Spleen (tissue), 11 donors: Measurements from ENCODE around the gene LRCH1. TPM values are rescaled to one million over a fixed set of nuclear protein-coding genes. Genes with fewer than 3 reads are reported as not detected.

Experiments used
- DNase-seq: peaks from one replicate; pipeline ENCODE4 v3.0.0-alpha.2; 2020
- H3K27ac ChIP-seq, 8 donors: fragments of 200-600 bp; sonication (generic) in 7 of 8; 1 replicate in 4 of 8; 2 replicates in 4 of 8; pipeline versions ENCODE4 v1.5.0 to v1.8.0; 2016 to 2021; ENCODE audit warnings: inconsistent platforms in 4 of 8, mild to moderate bottlenecking in 4 of 8, moderate library complexity in 1 of 8
- H3K27me3 ChIP-seq, 7 donors: fragments of 200-600 bp; sonication (generic) in 6 of 7; replicated peaks in 1 of 7; 1 replicate in 4 of 7; 2 replicates in 3 of 7; pipeline versions ENCODE4 v1.5.0 to v1.8.0; 2016 to 2021; ENCODE audit warnings: inconsistent platforms in 3 of 7, mild to moderate bottlenecking in 1 of 7
- H3K36me3 ChIP-seq, 6 donors: fragments of 200-600 bp; sonication (generic) in 5 of 6; 1 replicate in 4 of 6; 2 replicates in 2 of 6; pipeline versions ENCODE4 v1.5.0 to v1.8.0; 2016 to 2021; ENCODE audit warnings: inconsistent platforms in 2 of 6
- H3K4me1 ChIP-seq, 6 donors: fragments of 200-600 bp; sonication (generic) in 5 of 6; 1 replicate in 3 of 6; 2 replicates in 3 of 6; pipeline versions ENCODE4 v1.5.0 to v1.8.0; 2016 to 2021; ENCODE audit warnings: inconsistent platforms in 3 of 6
- H3K4me3 ChIP-seq, 8 donors: fragments of 200-600 bp; sonication (generic) in 7 of 8; 1 replicate in 4 of 8; 2 replicates in 4 of 8; pipeline versions ENCODE4 v1.5.0 to v1.8.0; 2016 to 2021; ENCODE audit warnings: inconsistent platforms in 4 of 8, mild to moderate bottlenecking in 4 of 8, moderate library complexity in 2 of 8
- H3K9me3 ChIP-seq, 8 donors: fragments of 200-600 bp; sonication (generic) in 7 of 8; 1 replicate in 4 of 8; 2 replicates in 4 of 8; pipeline versions ENCODE4 v1.5.0 to v1.8.0; 2016 to 2021; ENCODE audit warnings: inconsistent platforms in 4 of 8
- CTCF ChIP-seq, 11 experiments: fragments of 200-600 bp in 7 of 11; fragments of 450-650 bp in 4 of 11; sonication (generic) in 4 of 11; IDR thresholded peaks in 8 of 11; conservative IDR thresholded peaks in 3 of 11; 1 replicate in 7 of 11; 2 replicates in 4 of 11; pipeline versions ENCODE4 v1.4.0 to v1.8.0; 2016 to 2021; ENCODE audit warnings: antibody characterized with exemption in 11 of 11, inconsistent platforms in 4 of 11, mild to moderate bottlenecking in 1 of 11
- POLR2A ChIP-seq, 3 donors: fragments of 450-650 bp; IDR thresholded peaks; one replicate each; pipeline ENCODE4 v1.5.1; 2017; ENCODE audit warnings: antibody characterized with exemption in 3 of 3, mild to moderate bottlenecking in 1 of 3
- POLR2AphosphoS5 ChIP-seq, 3 donors: sonication (generic); formaldehyde crosslinking; IDR thresholded peaks; one replicate each; pipeline ENCODE4 v1.5.1; 2017; ENCODE audit warnings: antibody characterized with exemption in 3 of 3
- WGBS, 5 donors: extraction: QIAGEN DNeasy Blood & Tissue Kit in 3 of 5; methylation state at CpG; one replicate each; pipeline versions ENCODE4 v1.1.5 to v1.1.7; 2013 to 2018; 5-methylcytosine and 5-hydroxymethylcytosine counted together
- intact Hi-C: fragments of 100-400 bp; cut with DNase I; formaldehyde crosslinking; loops from one replicate; pipeline ENCODE4 v1.15.0; 2023; ENCODE audit warnings: low total_unique reads
- polyA plus RNA-seq, 3 donors: library from polyadenylated mRNA; stranded (reverse); fragments of 200-250 nt; gene quantifications; one replicate each; pipeline ENCODE4 v1.2.1, GENCODE V29; 2013
- total RNA-seq, 7 donors: library from RNA; depleted of rRNA in 3 of 7; stranded (reverse); fragments of >200 nt in 3 of 7; fragmentation: NEBNext Ultra II Directional in 4 of 7; extraction: Animal tissue kit (Norgen Biotek cat#: 25700) in 4 of 7; gene quantifications; one replicate each; pipeline versions ENCODE4 v1.1.0 to v1.2.1, GENCODE V29; 2016 to 2021
- donor health status: healthy with polysubstance abuse.
- donor health status: DM: no; HTN: no; CAD: no; lungs with moderate emphysema.
- donor health status: DM: no; HTN: no; CAD: no.
- donor health status: Bipolar disorder and iron deficiency.
- donor health status: healthy.
- donor health status: DM: no; HTN: no; CAD: no.
- donor health status: DM: yes; HTN: yes; CAD: no.

LRCH1 gene
- total and polyA plus RNA-seq, 10 donors, result 7.4 to 41.6 (median 34.6) TPM

- TF ChIP-seq CTCF (IDR thresholded peaks at IDR 0.05 in 8 of 11, conservative IDR thresholded peaks at IDR 0.05 in 3 of 11) (no peak), POLR2A (IDR thresholded peaks at IDR 0.05) (no peak), POLR2AphosphoS5 (IDR thresholded peaks at IDR 0.05) (no peak)
- no peaks in the 10 kb centered on the region for H3K9me3 ChIP-seq
- H3K4me1 ChIP-seq, result peaks cover 11 to 52% (median 46%) of the 10 kb centered on the region in 6 donors
- H3K36me3 ChIP-seq, result no peaks in the 10 kb centered on the region
- no peak for DNase-seq
- H3K27me3 ChIP-seq, result no peaks in the 10 kb centered on the region
- peak overlapping the region; percentile 76 to 94 (median 92) for H3K27ac ChIP-seq
- WGBS, 5 donors, result 16 to 35% (median 21%) methylated on average over 12 of the region's 12 CpGs
- intact Hi-C loops, result loop anchor here (10.0 kb wide), 1 partner anchor 133 kb away; no protein-coding TSS in a partner anchor
- H3K4me3 ChIP-seq, result peak overlapping the region; percentile 76 to 100 (median 98)
Observed at GRCh38 chr13:46552303-46552682, 677 bp upstream of the LRCH1 start.

GRCh38 chr13:46553521-46553885 is 533 bp downstream of the LRCH1 start:
- intact Hi-C loops, result loop anchor here (10.0 kb wide), 1 partner anchor 131 kb away; no protein-coding TSS in a partner anchor
- no peaks in the 10 kb centered on the region for H3K9me3 ChIP-seq
- H3K4me3 ChIP-seq, result peak overlapping the region; percentile 76 to 100 (median 98)
- H3K36me3 ChIP-seq, result no peaks in the 10 kb centered on the region
- H3K27ac ChIP-seq, result peak overlapping the region; percentile 76 to 94 (median 92)
- H3K4me1 ChIP-seq, result peaks cover 11 to 64% (median 49%) of the 10 kb centered on the region in 6 donors
- DNase-seq, result no peak
- TF ChIP-seq CTCF (IDR thresholded peaks at IDR 0.05 in 8 of 11, conservative IDR thresholded peaks at IDR 0.05 in 3 of 11), result no peak
- no peak for TF ChIP-seq POLR2AphosphoS5 (IDR thresholded peaks at IDR 0.05)
- no peak for TF ChIP-seq POLR2A (IDR thresholded peaks at IDR 0.05)
- no peaks in the 10 kb centered on the region for H3K27me3 ChIP-seq
- WGBS, 5 donors, result 0 to 1% (median 1%) methylated on average over 27 to 34 of the region's 34 CpGs

- H3K4me1 ChIP-seq, result peaks cover 17 to 71% (median 53%) of the 10 kb centered on the region in 6 donors
- WGBS, 5 donors, result 0 to 2% (median 1%) methylated on average over 29 to 75 of the region's 75 CpGs
Observed at GRCh38 chr13:46553886-46554858, 1.2 kb downstream of the LRCH1 start.

More at GRCh38 chr13:46553886-46554858, 1.2 kb downstream of the LRCH1 start:
- intact Hi-C loops, result loop anchor here (10.0 kb wide), 1 partner anchor 131 kb away; no protein-coding TSS in a partner anchor
- TF ChIP-seq POLR2A (IDR thresholded peaks at IDR 0.05) (no peak), POLR2AphosphoS5 (IDR thresholded peaks at IDR 0.05) (peak; percentile 45 to 82 (median 77)), CTCF (IDR thresholded peaks at IDR 0.05 in 8 of 11, conservative IDR thresholded peaks at IDR 0.05 in 3 of 11) (peak in 9 of 11 experiments; percentile 23 to 46 (median 36))
- Histone ChIP-seq H3K27ac (peak overlapping the region; percentile 76 to 94 (median 92)), H3K27me3 (no peaks in the 10 kb centered on the region), H3K36me3 (no peaks in the 10 kb centered on the region), H3K9me3 (no peaks in the 10 kb centered on the region), H3K4me3 (peak overlapping the region; percentile 76 to 100 (median 98))
- peak; percentile 93 for DNase-seq
